HUES48 (cell line): ENCODE results near the gene PITPNM1.

Experiments used
- H3K27ac ChIP-seq: one replicate; pipeline ENCODE4 v1.7.0; 2013; ENCODE audit warnings: low read depth, low read length, inconsistent platforms
- H3K27me3 ChIP-seq: 2 replicates; pipeline ENCODE4 v1.6.1; 2013; ENCODE audit warnings: mild to moderate bottlenecking, low read length; ENCODE audit not compliant: control insufficient read depth, insufficient read depth
- H3K36me3 ChIP-seq: 2 replicates; pipeline ENCODE4 v1.6.1; 2013; ENCODE audit warnings: low read length; ENCODE audit not compliant: control insufficient read depth, insufficient read depth
- H3K4me1 ChIP-seq: 2 replicates; pipeline ENCODE4 v1.6.1; 2013; ENCODE audit warnings: mild to moderate bottlenecking, low read length; ENCODE audit not compliant: control insufficient read depth, insufficient read depth
- H3K4me3 ChIP-seq: 2 replicates; pipeline ENCODE4 v1.5.1; 2013; ENCODE audit warnings: mild to moderate bottlenecking, low read depth, low read length
- H3K9ac ChIP-seq: 2 replicates; pipeline ENCODE4 v1.6.1; 2013; ENCODE audit warnings: mild to moderate bottlenecking, low read depth, low read length, moderate library complexity
- H3K9me3 ChIP-seq: 2 replicates; pipeline ENCODE4 v1.6.1; 2013; ENCODE audit warnings: low read length; ENCODE audit not compliant: control insufficient read depth, insufficient read depth

Gene PITPNM1

DNA sequence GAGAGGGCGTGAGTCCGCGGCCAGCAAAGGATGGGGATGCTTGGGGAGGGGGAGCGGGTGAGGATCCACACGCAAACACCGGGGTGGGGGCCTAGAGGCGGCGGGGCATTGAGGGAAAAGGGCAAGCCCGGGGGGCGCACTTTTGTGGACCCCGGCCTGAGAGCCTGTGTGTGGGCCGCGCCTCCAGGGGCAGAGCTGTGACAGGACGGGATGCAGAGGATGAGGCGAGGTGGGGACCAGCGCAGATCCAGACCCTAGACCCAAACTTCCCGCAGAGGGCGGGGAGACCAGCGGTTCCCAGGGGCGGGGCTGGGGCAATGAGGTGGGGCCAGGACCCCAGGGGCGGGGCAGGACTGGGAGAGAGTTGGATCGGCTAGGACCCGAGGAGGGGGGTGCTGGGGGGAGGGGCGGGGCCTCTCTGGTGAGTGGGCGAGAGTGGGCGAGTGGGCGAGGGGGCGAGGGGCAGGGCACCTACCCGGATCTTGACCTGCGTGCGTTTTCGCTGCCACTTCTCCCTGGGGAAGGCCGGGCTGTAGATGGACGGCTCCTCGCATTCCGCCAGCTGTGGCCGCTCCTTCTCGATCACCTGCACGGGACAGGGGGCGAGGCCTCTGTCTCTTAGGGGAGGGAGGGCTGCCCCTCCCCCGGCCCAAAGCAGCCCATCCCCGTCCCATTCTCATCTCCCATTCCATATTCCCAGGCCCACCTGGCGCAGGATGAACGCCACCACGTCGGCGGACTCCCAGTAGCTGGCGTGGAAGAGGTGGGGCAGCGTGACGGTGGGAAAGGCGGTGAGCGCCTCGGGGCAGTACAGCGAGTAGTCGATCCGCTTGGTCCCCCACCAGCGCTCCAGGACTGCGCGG, 10.6 kb downstream of the PITPNM1 start:
- peaks cover 59% of the 10 kb centered on the region for H3K36me3 ChIP-seq
- no peak overlapping the region for H3K4me3 ChIP-seq
- H3K27ac ChIP-seq: no peak overlapping the region
- H3K27me3 ChIP-seq: no peaks in the 10 kb centered on the region
- no peaks in the 10 kb centered on the region for H3K4me1 ChIP-seq
- H3K9me3 ChIP-seq: no peaks in the 10 kb centered on the region
- H3K9ac ChIP-seq: no peak overlapping the region

DNA sequence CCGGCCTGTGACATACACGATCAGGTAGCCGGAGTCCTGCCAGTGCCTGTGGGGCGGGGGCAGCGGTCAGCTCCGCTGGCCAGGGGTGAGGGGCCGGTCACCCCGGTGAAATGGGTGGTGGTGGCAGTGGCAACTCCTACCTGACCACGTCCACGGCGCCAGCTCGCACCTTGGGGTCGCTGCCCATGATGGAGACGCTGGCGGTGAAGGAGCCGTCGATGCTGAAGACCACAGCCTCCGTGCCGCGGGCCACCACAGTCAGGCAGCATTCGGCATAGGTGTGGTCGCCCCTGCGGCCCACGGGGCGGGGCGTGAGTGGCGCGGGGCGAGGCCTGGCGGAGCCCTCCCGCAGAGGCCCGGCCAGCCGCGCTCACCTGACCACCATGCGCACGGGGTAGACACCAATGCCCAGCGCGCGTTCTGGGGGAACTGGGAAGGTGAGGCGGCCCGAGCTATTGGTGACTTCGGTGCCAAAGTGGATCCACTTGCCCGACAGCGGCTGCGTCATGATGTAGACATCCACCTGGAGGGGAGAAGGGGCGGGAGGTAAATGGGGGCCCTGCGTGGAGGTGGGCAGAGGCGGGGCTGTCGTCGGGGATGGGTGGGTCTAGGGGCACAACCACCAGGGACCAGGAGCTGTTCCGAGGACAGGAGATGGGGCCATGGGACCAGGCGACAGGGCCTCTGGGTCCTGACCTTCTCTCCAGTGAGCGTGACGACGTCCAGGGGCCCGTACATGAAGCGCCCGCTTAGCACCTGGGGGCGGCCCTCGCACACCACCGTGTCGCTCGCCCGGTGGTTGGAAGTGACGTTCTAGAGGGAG, 11.4 kb downstream of the PITPNM1 start:
- H3K27me3 ChIP-seq: no peaks in the 10 kb centered on the region
- no peak overlapping the region for H3K4me3 ChIP-seq
- no peaks in the 10 kb centered on the region for H3K9me3 ChIP-seq
- no peaks in the 10 kb centered on the region for H3K4me1 ChIP-seq
- H3K36me3 ChIP-seq: peaks cover 60% of the 10 kb centered on the region
- no peak overlapping the region for H3K27ac ChIP-seq
- H3K9ac ChIP-seq: no peak overlapping the region

DNA sequence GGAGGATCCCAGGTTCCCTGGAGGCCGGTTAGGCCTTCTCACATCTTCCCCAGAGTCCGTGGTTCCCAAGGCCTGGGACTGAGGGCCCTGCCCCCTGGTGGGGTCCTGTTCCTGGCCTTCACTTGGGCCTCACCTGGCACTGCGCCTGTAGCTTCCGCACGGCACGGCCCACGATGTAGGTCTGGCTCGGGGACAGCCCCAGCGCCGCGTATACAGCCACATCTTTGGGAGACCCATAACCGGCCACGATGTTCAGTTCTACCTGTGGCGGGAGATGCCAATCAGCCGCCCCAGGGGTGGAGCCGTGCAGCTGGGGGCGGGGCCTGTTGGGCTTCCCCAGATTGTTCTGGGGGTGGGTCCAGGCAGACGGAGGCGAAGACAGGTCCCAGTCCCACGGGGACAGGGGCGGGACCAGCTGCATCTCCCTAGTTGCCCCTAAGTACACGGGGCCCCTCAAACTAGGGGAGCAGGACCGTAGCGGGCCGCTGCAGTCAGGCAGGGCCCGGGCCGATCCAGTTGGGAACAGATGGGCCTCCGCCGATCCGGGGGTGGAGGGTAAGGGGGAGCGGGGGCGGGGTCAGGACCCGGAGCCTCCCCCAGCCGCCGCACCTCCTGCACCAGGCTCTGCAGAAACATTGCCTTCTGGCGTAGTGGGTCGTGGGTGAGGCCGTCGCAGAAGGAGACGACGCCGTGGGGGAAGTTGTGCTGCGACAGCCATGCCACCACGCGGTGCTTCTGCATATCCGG, 12.2 kb downstream of the PITPNM1 start:
- Histone ChIP-seq H3K9me3 (no peaks in the 10 kb centered on the region), H3K4me3 (no peak overlapping the region), H3K4me1 (no peaks in the 10 kb centered on the region), H3K9ac (no peak overlapping the region), H3K27ac (no peak overlapping the region), H3K27me3 (no peaks in the 10 kb centered on the region), H3K36me3 (peaks cover 58% of the 10 kb centered on the region)

DNA sequence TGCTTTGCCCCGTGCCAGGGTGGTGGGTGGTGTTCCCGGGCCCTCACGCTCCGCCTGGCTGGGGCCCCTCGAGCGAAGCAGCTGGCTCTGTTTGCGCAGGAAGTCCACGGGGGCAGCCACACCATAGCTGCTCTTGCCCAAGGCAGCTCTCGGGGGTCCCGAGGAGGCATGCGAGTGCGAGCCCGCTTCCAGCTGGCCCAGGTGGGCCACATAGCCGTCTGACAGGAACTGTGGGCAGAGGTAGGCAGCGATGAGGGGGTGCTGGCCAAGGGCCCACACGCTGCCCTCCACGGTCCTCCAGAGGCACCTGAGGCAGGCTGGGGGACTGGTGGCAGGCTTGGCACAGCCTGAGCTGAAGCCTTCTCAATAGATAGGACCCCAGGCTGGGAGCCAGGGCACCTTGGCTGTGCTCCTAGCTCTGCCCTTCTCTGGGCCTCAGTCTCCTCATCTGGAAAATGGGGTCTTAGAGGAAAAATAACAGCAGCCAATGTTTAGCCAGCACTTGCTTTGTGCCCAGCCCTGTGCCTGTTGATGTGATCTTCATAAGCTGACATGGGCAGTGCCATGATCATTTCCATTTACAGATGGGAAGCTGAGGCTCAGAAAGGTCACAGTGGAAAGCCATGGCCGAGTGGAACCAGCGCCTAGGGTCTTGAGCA, 13.0 kb downstream of the PITPNM1 start:
- Histone ChIP-seq H3K4me1 (no peaks in the 10 kb centered on the region), H3K9me3 (no peaks in the 10 kb centered on the region), H3K27ac (no peak overlapping the region), H3K36me3 (peaks cover 54% of the 10 kb centered on the region), H3K9ac (no peak overlapping the region), H3K4me3 (no peak overlapping the region), H3K27me3 (no peaks in the 10 kb centered on the region)

DNA sequence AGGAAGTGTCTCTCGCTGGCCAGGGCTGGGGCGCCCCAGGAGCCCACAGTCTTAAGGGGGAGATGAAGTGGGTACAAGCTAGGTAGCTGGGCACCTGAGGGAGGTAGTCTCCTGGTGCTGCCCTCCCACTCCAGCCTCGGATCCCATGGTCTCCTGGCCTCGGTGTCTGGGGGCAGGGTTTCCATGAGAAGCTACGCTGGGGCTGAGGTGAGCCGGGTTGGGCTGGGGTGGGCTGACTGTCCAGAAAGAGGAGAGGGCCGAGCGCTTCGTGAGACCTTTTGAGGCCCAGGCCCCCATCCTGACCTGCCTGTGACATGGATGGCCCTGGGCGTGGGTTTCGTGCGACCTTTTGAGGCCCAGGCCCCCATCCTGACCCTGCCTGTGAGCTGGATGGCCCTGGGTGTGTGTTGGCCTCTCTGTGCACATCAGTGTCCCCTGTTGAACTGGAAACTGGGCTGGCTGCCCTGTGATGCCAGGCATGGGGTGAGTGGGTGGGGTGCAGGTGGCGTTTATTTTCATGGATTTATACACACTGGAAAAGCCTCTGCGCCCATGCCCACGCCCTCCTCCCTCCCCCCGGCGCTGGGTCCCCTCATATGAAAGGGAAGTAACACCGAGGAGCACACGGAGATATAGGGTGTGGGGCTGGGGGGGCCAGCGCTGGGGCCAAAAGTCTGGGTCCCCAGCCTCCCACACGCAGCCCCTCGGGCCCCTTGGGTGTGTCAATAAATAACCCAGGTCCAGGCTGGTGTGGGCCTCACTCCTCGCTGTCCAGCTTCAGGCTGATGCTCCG, 13.7 kb downstream of the PITPNM1 start:
- no peak overlapping the region for H3K27ac ChIP-seq
- H3K4me1 ChIP-seq: no peaks in the 10 kb centered on the region
- no peak overlapping the region for H3K9ac ChIP-seq
- no peaks in the 10 kb centered on the region for H3K9me3 ChIP-seq
- no peaks in the 10 kb centered on the region for H3K27me3 ChIP-seq
- H3K36me3 ChIP-seq: peaks cover 52% of the 10 kb centered on the region
- H3K4me3 ChIP-seq: no peak overlapping the region

DNA sequence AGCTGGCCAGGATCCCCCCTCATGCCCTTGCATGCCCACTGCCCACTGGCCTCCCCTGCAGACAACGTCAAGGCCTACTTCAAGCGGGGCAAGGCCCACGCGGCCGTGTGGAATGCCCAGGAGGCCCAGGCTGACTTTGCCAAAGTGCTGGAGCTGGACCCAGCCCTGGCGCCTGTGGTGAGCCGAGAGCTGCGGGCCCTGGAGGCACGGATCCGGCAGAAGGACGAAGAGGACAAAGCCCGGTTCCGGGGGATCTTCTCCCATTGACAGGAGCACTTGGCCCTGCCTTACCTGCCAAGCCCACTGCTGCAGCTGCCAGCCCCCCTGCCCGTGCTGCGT, 14.5 kb downstream of the PITPNM1 start:
- Histone ChIP-seq H3K9me3 (no peaks in the 10 kb centered on the region), H3K9ac (no peak overlapping the region), H3K4me1 (no peaks in the 10 kb centered on the region; the same call in 1 of the 2 replicates), H3K27ac (no peak overlapping the region), H3K27me3 (no peaks in the 10 kb centered on the region), H3K36me3 (peaks cover 47% of the 10 kb centered on the region), H3K4me3 (no peak overlapping the region)

DNA sequence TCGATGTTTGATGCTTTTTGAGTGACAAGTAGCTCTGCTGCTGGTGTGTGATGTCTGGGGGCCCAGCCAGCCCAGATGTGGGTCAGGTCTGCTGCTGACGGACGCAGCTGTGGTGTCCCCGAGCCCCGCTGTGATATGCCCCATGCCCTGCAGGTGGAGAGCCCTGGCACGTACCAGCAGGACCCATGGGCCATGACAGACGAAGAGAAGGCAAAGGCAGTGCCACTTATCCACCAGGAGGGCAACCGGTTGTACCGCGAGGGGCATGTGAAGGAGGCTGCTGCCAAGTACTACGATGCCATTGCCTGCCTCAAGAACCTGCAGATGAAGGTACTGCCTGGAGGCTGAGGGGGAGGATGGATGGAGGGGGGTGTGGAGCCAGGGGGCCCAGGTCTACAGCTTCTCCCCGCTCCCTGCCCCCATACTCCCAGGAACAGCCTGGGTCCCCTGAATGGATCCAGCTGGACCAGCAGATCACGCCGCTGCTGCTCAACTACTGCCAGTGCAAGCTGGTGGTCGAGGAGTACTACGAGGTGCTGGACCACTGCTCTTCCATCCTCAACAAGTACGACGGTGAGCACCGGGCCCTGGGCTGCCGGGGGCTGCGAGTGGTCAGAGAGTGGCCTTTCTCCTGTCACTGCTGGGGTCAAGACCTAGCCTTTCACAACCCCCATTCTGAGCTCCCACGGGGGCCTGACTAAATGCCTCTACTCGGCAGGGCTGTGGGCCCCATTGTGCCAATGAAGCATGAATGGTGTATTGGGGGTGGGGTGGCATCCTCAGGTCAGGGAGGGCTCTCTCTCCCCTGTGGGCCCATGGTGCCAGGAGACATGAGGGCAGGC, 15.1 kb downstream of the PITPNM1 start:
- Histone ChIP-seq H3K4me1 (no peaks in the 10 kb centered on the region; the same call in 1 of the 2 replicates), H3K4me3 (no peak overlapping the region), H3K27ac (no peak overlapping the region), H3K27me3 (no peaks in the 10 kb centered on the region), H3K9ac (no peak overlapping the region), H3K9me3 (no peaks in the 10 kb centered on the region), H3K36me3 (peaks cover 44% of the 10 kb centered on the region)

DNA sequence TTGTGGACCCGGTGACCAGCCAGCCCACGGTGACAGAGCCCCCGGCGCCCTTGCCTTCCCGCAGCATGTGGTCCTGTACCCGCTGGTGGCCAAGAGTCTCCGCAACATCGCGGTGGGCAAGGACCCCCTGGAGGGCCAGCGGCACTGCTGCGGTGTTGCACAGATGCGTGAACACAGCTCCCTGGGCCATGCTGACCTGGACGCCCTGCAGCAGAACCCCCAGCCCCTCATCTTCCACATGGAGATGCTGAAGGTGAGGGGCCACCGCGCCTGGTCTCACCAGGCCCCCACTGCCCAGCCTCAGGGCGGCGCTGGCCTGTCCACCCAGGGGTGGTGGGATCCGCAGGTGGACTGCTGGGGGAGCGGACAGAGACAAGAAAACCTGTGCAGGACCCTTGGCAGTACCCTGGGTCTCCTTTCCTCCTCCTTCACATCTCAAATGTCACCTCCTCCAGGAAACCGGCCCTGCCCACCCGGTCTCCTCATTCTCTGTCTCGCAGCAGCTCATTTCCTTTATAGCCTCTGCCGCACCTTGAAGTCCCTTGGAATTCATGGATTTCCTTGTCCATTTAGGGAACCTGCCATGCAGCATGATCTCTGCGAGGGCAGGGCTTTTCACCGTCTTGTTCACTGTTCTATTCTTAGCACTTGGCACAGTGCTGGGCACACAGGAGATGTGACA, 15.8 kb downstream of the PITPNM1 start:
- Histone ChIP-seq H3K4me3 (no peak overlapping the region), H3K4me1 (no peaks in the 10 kb centered on the region; the same call in 1 of the 2 replicates), H3K36me3 (peaks cover 43% of the 10 kb centered on the region), H3K9me3 (no peaks in the 10 kb centered on the region), H3K27me3 (no peaks in the 10 kb centered on the region), H3K27ac (no peak overlapping the region), H3K9ac (no peak overlapping the region)

DNA sequence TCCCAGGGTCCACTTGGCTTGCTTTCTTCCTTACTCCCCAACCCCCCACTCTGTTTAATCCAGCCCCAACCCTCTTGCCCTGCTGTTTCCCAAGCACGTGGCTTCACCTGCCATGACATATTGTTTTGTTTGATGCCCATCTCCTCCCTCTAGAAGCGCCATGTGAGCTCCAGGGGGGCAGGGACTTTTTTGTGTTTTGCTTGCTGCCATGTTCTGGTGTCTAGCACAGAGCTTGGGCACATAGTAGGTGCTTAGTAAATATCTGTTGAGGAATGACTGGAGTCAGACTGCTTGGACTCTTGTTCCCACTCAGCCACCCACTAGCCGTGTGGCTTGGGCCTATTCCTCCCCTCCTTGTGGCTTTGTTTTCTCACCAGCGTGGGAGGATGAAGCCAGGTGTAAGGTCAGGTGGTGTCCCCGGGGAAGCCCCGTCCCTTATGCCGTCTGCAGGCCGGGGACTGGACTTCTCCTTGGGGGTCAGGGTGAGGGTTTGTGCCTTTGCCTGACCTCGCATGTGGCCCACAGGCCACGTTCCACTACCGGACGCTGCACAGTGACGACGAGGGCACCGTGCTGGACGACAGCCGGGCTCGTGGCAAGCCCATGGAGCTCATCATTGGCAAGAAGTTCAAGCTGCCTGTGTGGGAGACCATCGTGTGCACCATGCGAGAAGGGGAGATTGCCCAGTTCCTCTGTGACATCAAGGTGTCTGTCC, 18.5 kb downstream of the PITPNM1 start:
- peaks cover 8% of the 10 kb centered on the region for H3K27me3 ChIP-seq
- peaks cover 26% of the 10 kb centered on the region for H3K36me3 ChIP-seq
- H3K9ac ChIP-seq: no peak overlapping the region
- H3K27ac ChIP-seq: no peak overlapping the region
- no peaks in the 10 kb centered on the region; the same call in 1 of the 2 replicates for H3K4me1 ChIP-seq
- H3K4me3 ChIP-seq: no peak overlapping the region
- no peaks in the 10 kb centered on the region for H3K9me3 ChIP-seq
